ENCODE results near the gene FAM124B.
A peak's percentile ranks its signal among the peaks of the same experiment; 100 is the strongest.

FAM124B gene

DNA sequence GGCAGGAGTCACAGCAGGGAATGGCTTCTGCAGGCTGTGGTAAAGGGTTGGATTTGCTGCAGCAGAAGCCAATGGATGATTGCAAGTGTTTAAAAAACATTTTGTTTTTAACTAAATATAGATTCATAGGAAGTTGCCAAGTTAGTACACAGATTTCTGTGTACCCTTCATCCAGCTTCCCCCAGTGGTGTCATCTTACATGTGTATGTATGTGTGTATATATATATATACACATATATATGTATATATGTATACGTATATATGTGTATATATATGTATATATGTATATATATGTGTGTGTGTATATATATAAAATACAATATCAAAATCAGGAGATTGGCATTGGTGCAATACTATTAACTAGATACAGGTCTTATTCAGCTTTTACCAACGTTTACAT lies 19.2 kb upstream of the FAM124B start:
- no peaks in the 10 kb centered on the region for H3K36me3 ChIP-seq (ENCODE audit: control insufficient read depth in 1 of 2, insufficient read depth in 2 of 2, low read length in 2 of 2)
- DNase-seq: no peak
- no peaks in the 10 kb centered on the region for H3K9me3 ChIP-seq (ENCODE audit: insufficient read depth, low read depth, low read length)
- H3K23ac ChIP-seq (ENCODE audit: low read length): no peak overlapping the region
- H3K9ac ChIP-seq (ENCODE audit: low read length): no peak overlapping the region
- WGBS (ENCODE audit: extremely low coverage, insufficient coverage, insufficient read length): no CpG with 5 or more reads among the region's 2 CpGs
- no peaks in the 10 kb centered on the region for H3K79me1 ChIP-seq (ENCODE audit: low read length)
- H3K79me2 ChIP-seq (ENCODE audit: control insufficient read depth, insufficient read depth, low read length, poor library complexity): no peaks in the 10 kb centered on the region
- peaks cover 4% of the 10 kb centered on the region in 2 experiments for H3K4me1 ChIP-seq (ENCODE audit: control insufficient read depth in 1 of 2, insufficient read depth in 2 of 2, low read length in 2 of 2)
- H4K91ac ChIP-seq (ENCODE audit: low read depth, low read length): no peak overlapping the region
- no peak overlapping the region for H4K12ac ChIP-seq (ENCODE audit: low read depth, low read length)
- H2BK12ac ChIP-seq (ENCODE audit: low read length): no peak overlapping the region
- H2AK5ac ChIP-seq (ENCODE audit: low read length): no peak overlapping the region
- H2BK120ac ChIP-seq (ENCODE audit: insufficient read depth, low read length, poor library complexity): no peak overlapping the region
- H3K27me3 ChIP-seq (ENCODE audit: insufficient read depth, low read length): no peaks in the 10 kb centered on the region
- H4K8ac ChIP-seq (ENCODE audit: low read depth, low read length): no peak overlapping the region
- H3K14ac ChIP-seq (ENCODE audit: low read length): no peak overlapping the region
- no peak overlapping the region for H3K18ac ChIP-seq (ENCODE audit: low read length)
- no peak overlapping the region for H2BK5ac ChIP-seq (ENCODE audit: low read depth, low read length, poor library complexity)
- no peak overlapping the region for H2AFZ ChIP-seq (ENCODE audit: insufficient read depth, low read length, poor library complexity)
- H3K4me3 ChIP-seq (ENCODE audit: low read depth, low read length): no peak overlapping the region
- H3K4me2 ChIP-seq (ENCODE audit: low read length): no peak overlapping the region
- no peak overlapping the region for H3K27ac ChIP-seq (ENCODE audit: low read depth, low read length)
- H3K4ac ChIP-seq (ENCODE audit: low read depth, low read length): no peak overlapping the region

DNA sequence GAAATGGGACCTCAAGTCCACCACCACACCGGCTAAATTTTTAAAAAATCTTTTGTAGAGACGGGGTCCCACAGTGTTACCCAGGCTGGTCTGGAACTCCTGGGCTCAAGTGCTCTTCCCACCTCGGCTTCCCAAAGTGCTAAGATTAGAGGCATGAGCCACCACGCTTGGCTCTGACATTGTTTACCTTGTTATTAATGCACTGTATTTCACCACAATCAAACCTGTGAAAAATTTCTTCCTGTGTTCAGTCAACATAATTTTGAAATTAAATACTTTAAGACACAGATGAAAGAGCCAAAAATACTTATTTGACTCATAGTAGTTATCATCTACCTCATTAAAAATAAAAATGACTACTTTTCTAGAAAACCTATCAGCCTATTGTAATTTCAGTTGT lies 16.0 kb upstream of the FAM124B start:
- Histone ChIP-seq H3K9ac (ENCODE audit: low read length) (no peak overlapping the region), H3K14ac (ENCODE audit: low read length) (no peak overlapping the region), H2BK12ac (ENCODE audit: low read length) (no peak overlapping the region), H2AFZ (ENCODE audit: insufficient read depth, low read length, poor library complexity) (no peak overlapping the region), H3K4me3 (ENCODE audit: low read depth, low read length) (no peak overlapping the region), H2BK5ac (ENCODE audit: low read depth, low read length, poor library complexity) (no peak overlapping the region), H3K4me2 (ENCODE audit: low read length) (no peak overlapping the region), H2AK5ac (ENCODE audit: low read length) (no peak overlapping the region), H3K4me1 (ENCODE audit: control insufficient read depth in 1 of 2, insufficient read depth in 2 of 2, low read length in 2 of 2) (peaks cover 4% of the 10 kb centered on the region in 2 experiments), H3K9me3 (ENCODE audit: insufficient read depth, low read depth, low read length) (no peaks in the 10 kb centered on the region), H4K8ac (ENCODE audit: low read depth, low read length) (no peak overlapping the region), H4K91ac (ENCODE audit: low read depth, low read length) (no peak overlapping the region), H3K27ac (ENCODE audit: low read depth, low read length) (no peak overlapping the region), H3K36me3 (ENCODE audit: control insufficient read depth in 1 of 2, insufficient read depth in 2 of 2, low read length in 2 of 2) (no peaks in the 10 kb centered on the region), H2BK120ac (ENCODE audit: insufficient read depth, low read length, poor library complexity) (no peak overlapping the region), H4K12ac (ENCODE audit: low read depth, low read length) (no peak overlapping the region), H3K4ac (ENCODE audit: low read depth, low read length) (no peak overlapping the region), H3K23ac (ENCODE audit: low read length) (no peak overlapping the region), H3K79me2 (ENCODE audit: control insufficient read depth, insufficient read depth, low read length, poor library complexity) (no peaks in the 10 kb centered on the region), H3K27me3 (ENCODE audit: insufficient read depth, low read length) (no peaks in the 10 kb centered on the region), H3K79me1 (ENCODE audit: low read length) (no peaks in the 10 kb centered on the region), H3K18ac (ENCODE audit: low read length) (no peak overlapping the region)
- no CpG with 5 or more reads among the region's 4 CpGs for WGBS (ENCODE audit: extremely low coverage, insufficient coverage, insufficient read length)
- no peak for DNase-seq

DNA sequence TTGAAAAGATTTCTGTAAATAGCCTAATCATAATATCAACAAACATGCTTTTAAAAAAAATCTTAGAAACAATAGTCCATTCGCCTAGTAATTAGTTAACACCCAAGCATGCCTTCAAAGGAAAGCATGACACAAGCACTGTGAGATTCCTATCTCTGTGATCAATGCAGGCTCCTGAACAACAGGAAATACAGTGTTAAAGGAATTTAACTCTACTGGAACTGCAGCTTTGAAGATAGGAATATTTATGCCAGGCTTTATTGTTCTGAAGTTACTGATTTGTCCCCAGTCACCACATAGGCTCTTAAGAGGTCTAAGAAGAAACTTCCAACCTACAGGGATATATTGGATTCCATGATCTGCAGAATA lies 15.4 kb upstream of the FAM124B start:
- Histone ChIP-seq H4K91ac (ENCODE audit: low read depth, low read length) (no peak overlapping the region), H2AK5ac (ENCODE audit: low read length) (no peak overlapping the region), H2AFZ (ENCODE audit: insufficient read depth, low read length, poor library complexity) (no peak overlapping the region), H3K4me1 (ENCODE audit: control insufficient read depth in 1 of 2, insufficient read depth in 2 of 2, low read length in 2 of 2) (peaks cover 4% of the 10 kb centered on the region in 2 experiments), H3K36me3 (ENCODE audit: control insufficient read depth in 1 of 2, insufficient read depth in 2 of 2, low read length in 2 of 2) (no peaks in the 10 kb centered on the region), H2BK5ac (ENCODE audit: low read depth, low read length, poor library complexity) (no peak overlapping the region), H3K9me3 (ENCODE audit: insufficient read depth, low read depth, low read length) (no peaks in the 10 kb centered on the region), H3K18ac (ENCODE audit: low read length) (no peak overlapping the region), H3K23ac (ENCODE audit: low read length) (no peak overlapping the region), H3K9ac (ENCODE audit: low read length) (no peak overlapping the region), H3K4me2 (ENCODE audit: low read length) (no peak overlapping the region), H3K27me3 (ENCODE audit: insufficient read depth, low read length) (no peaks in the 10 kb centered on the region), H3K79me1 (ENCODE audit: low read length) (no peaks in the 10 kb centered on the region), H3K4me3 (ENCODE audit: low read depth, low read length) (no peak overlapping the region), H2BK120ac (ENCODE audit: insufficient read depth, low read length, poor library complexity) (no peak overlapping the region), H4K8ac (ENCODE audit: low read depth, low read length) (no peak overlapping the region), H3K4ac (ENCODE audit: low read depth, low read length) (no peak overlapping the region), H3K27ac (ENCODE audit: low read depth, low read length) (no peak overlapping the region), H2BK12ac (ENCODE audit: low read length) (no peak overlapping the region), H3K79me2 (ENCODE audit: control insufficient read depth, insufficient read depth, low read length, poor library complexity) (no peaks in the 10 kb centered on the region), H3K14ac (ENCODE audit: low read length) (no peak overlapping the region), H4K12ac (ENCODE audit: low read depth, low read length) (no peak overlapping the region)
- DNase-seq: peak; percentile 53 to 89
- WGBS (ENCODE audit: extremely low coverage, insufficient coverage, insufficient read length): no CpG with 5 or more reads among the region's 1 CpG

DNA sequence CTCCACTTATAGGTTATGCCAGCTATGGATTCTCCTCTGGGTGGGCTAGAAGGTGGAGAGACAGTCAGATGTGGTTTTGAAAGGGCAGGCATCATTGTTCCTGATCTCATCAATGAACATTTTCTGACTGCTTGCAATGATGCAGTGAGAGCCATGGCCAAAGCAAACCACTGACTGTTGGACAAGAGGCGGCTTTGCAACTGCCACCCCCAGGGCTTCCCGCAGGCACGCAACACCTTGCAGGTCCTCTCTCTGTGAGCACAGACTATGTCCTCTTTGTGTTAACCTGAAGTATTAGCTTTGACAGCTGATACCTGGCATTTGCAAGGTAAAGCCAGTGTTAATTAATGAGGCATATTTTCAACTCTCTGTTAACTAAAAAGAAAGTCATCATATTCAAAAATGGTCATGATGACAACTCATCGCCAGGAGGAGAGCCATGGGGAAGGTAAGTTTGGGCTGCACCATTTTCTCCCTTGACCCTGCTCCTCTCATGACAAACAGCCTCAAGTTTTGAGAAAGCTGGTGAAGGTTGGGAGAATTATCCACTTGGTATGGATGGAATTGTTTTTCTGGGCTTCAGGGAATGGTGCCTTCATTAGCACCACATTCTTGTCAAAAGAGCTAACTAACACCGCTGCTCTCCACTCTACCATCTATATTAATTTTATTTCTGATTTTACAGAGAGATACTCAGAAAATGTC lies 14.9 kb upstream of the FAM124B start:
- H3K18ac ChIP-seq (ENCODE audit: low read length): no peak overlapping the region
- no peaks in the 10 kb centered on the region for H3K79me1 ChIP-seq (ENCODE audit: low read length)
- no peaks in the 10 kb centered on the region for H3K27me3 ChIP-seq (ENCODE audit: insufficient read depth, low read length)
- no peak overlapping the region for H2AFZ ChIP-seq (ENCODE audit: insufficient read depth, low read length, poor library complexity)
- no peak overlapping the region for H3K4ac ChIP-seq (ENCODE audit: low read depth, low read length)
- no peak overlapping the region for H3K4me2 ChIP-seq (ENCODE audit: low read length)
- H3K36me3 ChIP-seq (ENCODE audit: control insufficient read depth in 1 of 2, insufficient read depth in 2 of 2, low read length in 2 of 2): no peaks in the 10 kb centered on the region
- H2BK5ac ChIP-seq (ENCODE audit: low read depth, low read length, poor library complexity): no peak overlapping the region
- no peak overlapping the region for H4K12ac ChIP-seq (ENCODE audit: low read depth, low read length)
- no peaks in the 10 kb centered on the region for H3K9me3 ChIP-seq (ENCODE audit: insufficient read depth, low read depth, low read length)
- H3K23ac ChIP-seq (ENCODE audit: low read length): no peak overlapping the region
- H2BK12ac ChIP-seq (ENCODE audit: low read length): no peak overlapping the region
- H3K4me1 ChIP-seq (ENCODE audit: control insufficient read depth in 1 of 2, insufficient read depth in 2 of 2, low read length in 2 of 2): peaks cover 4% of the 10 kb centered on the region in 2 experiments
- H3K14ac ChIP-seq (ENCODE audit: low read length): no peak overlapping the region
- no CpG with 5 or more reads among the region's 5 CpGs for WGBS (ENCODE audit: extremely low coverage, insufficient coverage, insufficient read length)
- H4K8ac ChIP-seq (ENCODE audit: low read depth, low read length): no peak overlapping the region
- H3K27ac ChIP-seq (ENCODE audit: low read depth, low read length): no peak overlapping the region
- no peak overlapping the region for H2BK120ac ChIP-seq (ENCODE audit: insufficient read depth, low read length, poor library complexity)
- no peaks in the 10 kb centered on the region for H3K79me2 ChIP-seq (ENCODE audit: control insufficient read depth, insufficient read depth, low read length, poor library complexity)
- H4K91ac ChIP-seq (ENCODE audit: low read depth, low read length): no peak overlapping the region
- H3K9ac ChIP-seq (ENCODE audit: low read length): no peak overlapping the region
- H2AK5ac ChIP-seq (ENCODE audit: low read length): no peak overlapping the region
- DNase-seq: peak; percentile 85 to 86
- H3K4me3 ChIP-seq (ENCODE audit: low read depth, low read length): no peak overlapping the region

Measured in trophoblast cell (in vitro differentiated cells and primary cell).